GM10847 (cell line): Measurements from ENCODE around the gene TDO2.

Experiments
- POLR2A ChIP-seq: IDR thresholded peaks from 2 replicates; pipeline ENCODE4 v1.6.1; 2011; ENCODE audit not compliant: insufficient read length; ENCODE audit errors: extremely low read depth

TDO2 gene

GRCh38 chr4:155899891-155900290 lies 3.6 kb upstream of the TDO2 start:
- no peak for TF ChIP-seq POLR2A

- TF ChIP-seq POLR2A: no peak
These were observed 3.1 kb upstream of the TDO2 start for GRCh38 chr4:155900381-155900780.

GRCh38 chr4:155901013-155901412 lies 2.5 kb upstream of the TDO2 start:
- TF ChIP-seq POLR2A: no peak

- TF ChIP-seq POLR2A: no peak
These were observed 835 bp downstream of the TDO2 start for GRCh38 chr4:155904331-155904730.

GRCh38 chr4:155906554-155907247 lies 3.2 kb downstream of the TDO2 start:
- TF ChIP-seq POLR2A: no peak

- no peak for TF ChIP-seq POLR2A
These were observed 4.1 kb downstream of the TDO2 start for GRCh38 chr4:155907556-155907955.

- TF ChIP-seq POLR2A: no peak
These were observed 5.0 kb downstream of the TDO2 start for GRCh38 chr4:155908187-155909139.

GRCh38 chr4:155909615-155910226 lies 6.2 kb downstream of the TDO2 start:
- TF ChIP-seq POLR2A: no peak

- TF ChIP-seq POLR2A: no peak
These were observed 8.4 kb downstream of the TDO2 start for GRCh38 chr4:155911905-155912304.

GRCh38 chr4:155914782-155915181 lies 11.3 kb downstream of the TDO2 start:
- no peak for TF ChIP-seq POLR2A

GRCh38 chr4:155921597-155921996 lies 18.1 kb downstream of the TDO2 start:
- no peak for TF ChIP-seq POLR2A

GRCh38 chr4:155924637-155925036 lies 21.1 kb downstream of the TDO2 start:
- no peak for TF ChIP-seq POLR2A

- TF ChIP-seq POLR2A: no peak
These were observed 26.3 kb downstream of the TDO2 start for GRCh38 chr4:155929833-155930232.

GRCh38 chr4:155930330-155930729 lies 26.8 kb downstream of the TDO2 start:
- no peak for TF ChIP-seq POLR2A

GRCh38 chr4:155931634-155932033 lies 28.1 kb downstream of the TDO2 start:
- TF ChIP-seq POLR2A: no peak
